HG03558 (cell line): Measurements from ENCODE around the gene MRPS11.
"Not testable (repeated sequence)": the region's sequence is repeated elsewhere in the genome, so short reads cannot be mapped to it uniquely, and the experiment has no call there.

Source experiments
- ATAC-seq: cut with Tn5 transposase; IDR thresholded peaks from one replicate; pipeline ENCODE4 v1.9.1; 2021; ENCODE audit warnings: moderate number of reproducible peaks; ENCODE audit not compliant: unreplicated experiment; ENCODE audit errors: extremely low read depth

MRPS11 gene

DNA sequence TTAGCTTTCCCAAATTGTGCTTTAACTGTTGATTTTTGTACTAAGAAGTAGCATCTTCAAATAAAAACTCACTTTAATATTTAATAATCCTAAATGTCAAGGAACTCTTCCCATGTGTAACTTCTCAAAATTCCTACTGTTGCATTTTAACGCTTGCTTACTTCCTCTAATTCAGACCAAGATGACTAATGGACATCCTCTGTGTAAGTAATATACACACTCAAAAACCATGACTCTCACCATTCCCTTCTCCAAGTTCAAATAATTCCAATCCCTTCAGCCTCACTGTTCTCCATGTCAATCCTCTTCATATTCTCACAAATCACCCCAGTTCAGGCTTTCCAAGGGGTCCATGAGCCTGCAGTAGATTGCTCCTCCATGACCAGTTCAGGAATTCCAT lies 13.3 kb upstream of the MRPS11 start:
- ATAC-seq, result no peak

DNA sequence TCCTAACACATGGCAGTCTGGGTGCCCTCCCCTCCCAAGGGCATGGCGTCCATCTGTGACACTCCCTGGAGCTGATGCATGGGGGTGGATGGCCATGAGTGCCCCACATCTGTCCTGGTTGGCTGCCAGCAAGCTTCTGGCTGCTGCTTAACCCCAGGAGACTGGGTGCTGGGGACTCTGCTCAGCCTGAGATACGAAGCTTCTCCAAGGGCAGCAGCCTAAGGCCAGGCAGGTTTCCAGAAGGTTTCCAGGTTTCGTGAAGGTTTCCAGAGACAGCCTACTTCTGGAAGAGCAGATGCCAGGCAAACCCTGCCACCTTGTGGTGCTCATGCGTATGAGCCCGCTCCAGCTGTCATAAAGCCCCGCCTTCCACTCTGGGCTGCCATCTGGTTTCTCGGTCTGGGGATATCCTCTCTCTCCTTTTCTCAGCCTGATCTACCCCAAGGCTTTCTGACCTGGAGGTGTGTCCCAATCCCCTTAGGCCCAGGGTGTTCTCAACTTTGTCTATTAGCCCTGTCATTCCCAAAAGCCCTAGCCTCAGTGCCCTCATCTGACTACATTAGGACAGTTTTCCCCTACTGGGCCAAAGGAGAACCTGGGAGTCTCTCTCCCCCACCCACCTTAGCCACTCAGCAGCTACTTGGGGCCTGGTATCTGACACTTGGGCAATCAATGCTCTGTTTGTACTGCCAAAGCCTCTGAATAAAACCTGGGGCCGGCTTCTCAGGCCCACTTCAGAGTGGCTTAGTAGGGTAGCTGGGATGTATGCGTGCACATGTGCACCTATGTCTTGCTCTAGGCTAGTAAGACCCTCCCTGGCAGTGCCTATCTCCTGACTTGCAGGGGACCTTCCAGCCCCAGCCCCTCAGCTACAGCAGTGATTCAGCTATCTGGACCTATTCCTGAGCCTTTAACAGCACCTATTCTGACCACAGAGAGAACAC lies 12.4 kb upstream of the MRPS11 start:
- ATAC-seq, result peak; percentile 92

DNA sequence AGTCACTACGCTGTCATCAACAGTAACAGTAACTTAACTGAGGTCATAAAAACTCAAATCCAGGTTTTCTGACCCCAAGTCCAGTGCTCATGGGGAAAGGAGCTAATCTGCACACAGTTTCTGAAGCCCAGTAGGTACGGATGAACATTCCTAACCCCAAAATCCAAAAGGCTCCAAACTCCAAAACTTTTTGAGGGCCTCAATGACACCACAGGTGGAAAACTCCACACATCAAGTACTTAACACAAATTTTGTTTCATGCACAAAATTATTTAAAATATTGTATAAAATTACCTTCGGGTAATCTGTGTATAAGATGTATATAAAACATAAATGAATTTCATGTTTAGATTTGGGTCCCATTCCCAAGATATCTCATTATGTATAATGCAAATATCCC lies 10.8 kb upstream of the MRPS11 start:
- no peak for ATAC-seq

DNA sequence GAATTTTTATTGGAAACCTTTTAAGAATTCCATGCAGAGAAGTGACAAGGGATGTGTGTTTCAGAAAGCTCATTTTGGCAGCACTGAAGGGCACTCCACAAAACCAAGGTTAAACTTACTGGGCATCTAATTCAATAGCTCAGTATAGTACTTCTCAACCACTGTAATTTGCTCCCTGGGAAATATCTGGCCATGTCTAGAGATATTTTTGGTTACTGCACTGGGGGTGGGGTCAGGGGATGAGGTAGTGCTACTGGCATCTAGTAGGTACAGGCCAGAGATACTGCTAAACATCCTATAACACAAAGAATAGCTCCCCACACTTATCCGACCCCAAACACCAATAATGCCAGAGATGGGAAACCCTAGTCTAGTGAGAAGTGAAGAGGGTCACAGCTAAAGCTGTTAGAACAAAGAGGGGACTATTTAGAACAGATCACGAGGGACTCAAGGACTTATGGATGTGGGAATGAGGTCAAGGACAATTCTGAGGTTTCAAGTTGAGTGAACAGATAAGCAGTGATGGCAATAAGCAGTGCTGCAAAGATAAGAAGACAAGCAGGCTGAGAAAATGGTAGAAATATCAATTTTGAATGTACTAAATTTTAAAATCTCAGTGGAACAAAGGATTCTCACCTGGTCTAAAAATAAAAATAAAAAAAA lies 3.5 kb upstream of the MRPS11 start:
- ATAC-seq, result no peak

DNA sequence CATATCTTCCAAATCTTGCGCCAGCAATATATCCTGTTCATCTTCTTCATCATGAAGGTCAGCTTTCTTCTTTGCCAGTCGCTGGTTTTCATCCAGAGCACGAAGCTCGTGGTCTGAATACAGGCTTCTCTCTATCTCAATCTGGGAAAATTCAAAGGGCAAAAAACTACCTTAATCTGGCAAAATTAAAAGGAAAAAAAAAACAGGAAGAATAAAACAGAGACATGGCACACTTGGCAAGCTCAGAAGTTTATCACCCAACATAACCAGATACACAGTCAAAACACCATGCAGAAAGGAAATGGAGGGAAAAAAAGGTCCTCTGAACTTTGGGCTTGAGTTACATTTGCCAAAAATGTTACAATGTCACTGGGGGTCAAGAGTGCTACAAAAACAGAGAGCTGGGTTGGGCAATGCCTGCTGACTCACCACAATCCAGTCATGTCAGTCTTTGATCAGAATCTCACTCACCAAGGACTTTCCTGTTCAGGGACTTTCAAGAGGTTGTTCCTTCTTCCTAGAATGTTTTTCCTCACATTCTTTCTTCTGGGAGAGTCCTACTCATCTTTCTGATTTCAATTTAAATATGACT lies 1.8 kb upstream of the MRPS11 start:
- ATAC-seq, result no peak

DNA sequence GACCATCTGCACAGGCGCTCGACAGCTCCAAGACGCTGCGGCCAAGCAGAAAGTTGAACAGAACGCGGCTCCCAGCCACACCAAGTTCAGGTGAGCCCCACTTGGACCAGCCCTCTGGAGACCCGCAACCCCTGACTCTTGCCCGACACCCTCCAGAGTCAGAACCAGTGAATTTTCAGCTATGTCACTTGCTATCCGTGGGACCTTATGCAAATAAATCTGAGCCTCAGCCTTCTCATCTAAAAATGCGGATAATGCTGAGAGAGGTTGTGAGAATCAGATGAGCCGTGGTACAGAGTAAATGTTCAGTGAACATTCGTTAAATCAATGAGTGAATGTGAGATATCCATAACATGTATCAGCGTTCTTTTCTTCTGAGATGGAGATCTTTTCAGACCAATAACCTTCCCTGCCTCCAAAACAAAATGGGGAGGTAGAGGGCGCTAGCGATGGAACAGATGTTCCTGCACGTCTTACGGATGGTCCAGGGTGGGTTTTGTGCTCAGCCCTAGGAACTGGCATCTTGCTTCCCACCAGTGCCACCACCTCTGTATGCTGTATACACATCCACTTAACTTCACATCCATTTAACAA lies 524 bp downstream of the MRPS11 start:
- no peak for ATAC-seq

DNA sequence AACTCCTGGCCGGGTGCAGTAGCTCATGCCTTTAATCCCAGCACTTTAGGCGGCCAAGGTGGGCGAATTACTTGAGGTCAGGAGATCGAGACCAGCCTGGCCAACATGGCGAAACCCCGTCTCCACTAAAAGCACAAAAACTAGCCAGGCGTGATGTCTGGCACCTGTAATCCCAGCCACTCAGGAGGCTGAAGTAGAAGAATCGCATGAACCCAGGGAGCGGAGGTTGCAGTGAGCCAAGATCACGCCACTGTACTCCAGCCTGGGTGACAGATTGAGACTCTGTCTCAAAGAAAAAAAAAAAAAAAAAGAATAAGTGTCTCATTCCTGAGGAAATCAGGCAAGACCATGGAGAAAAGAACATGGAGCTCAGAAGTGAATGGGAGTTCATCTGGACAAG lies 1.2 kb downstream of the MRPS11 start:
- not testable (repeated sequence) for ATAC-seq

DNA sequence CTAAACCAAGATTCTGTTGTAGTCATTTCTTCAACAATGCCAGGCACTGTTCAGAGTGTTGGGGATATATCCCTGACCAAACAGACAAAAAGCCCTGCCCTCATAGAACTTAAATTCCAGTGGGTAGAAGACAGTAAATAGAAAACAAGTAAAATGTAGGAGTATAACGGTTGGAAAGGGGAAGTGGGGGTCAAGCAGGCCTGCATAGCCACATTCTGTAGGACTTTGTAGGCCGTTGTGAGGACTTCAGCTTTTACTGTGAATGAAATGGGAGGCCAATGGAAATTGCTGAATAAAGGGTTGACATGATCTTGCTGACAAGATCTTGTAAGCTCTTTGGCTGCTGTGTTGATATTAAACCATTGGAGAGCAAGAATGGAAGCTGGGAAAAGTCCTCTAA lies 1.8 kb downstream of the MRPS11 start:
- no peak for ATAC-seq

DNA sequence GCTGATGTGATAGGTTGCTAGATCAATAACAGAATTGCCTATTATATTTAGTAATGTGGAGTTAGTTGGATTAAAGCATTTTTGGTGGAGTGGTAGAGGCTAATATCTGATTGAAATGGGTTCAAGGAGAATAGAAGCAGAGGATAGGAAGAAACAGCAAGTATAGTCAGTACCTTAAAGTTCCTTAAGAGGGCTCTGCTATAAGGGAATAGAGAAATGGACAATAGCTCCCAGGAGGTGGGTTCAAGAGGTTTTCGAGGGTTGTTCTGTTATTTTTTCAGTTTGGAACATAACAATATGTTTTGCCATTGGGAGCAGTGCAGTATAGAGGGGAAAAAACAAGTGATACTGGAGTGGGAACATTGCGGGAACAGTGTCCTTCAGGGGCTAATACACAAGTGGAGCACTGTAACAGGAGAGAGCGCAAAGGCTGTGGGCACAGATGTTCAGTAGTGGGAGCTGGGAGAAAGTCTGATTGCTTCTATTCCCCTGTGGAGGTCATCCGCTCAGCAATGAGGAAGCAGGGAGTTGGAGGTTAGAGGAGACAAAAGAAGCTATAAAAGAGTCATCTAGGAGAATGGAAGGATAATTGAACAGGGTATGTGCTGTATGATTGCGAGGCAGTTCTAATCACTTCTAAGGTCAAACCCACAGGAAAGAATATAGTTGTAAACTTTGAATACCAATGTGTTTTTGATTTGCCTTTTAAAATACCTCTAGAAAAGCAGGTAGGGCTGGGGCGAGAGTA lies 3.3 kb downstream of the MRPS11 start:
- ATAC-seq, result no peak

DNA sequence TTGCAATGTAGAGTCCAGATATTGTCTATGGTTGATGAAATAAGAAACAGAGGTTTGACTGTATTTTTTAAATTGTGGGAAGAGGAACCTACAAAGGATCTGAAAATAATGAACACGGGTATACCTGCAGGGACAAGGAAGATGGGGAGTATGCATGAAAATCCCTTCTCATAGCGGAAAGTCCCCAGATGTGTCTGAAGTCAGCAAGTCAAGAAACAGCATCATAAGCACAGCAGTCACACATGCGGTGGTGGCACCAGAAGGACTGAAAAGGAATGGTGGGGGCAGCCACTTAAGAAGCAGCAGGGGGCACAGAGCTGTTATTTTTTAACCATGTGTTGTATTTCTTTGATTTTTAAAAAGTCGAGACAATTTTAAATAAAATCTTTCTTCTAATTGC lies 4.7 kb downstream of the MRPS11 start:
- ATAC-seq, result no peak

DNA sequence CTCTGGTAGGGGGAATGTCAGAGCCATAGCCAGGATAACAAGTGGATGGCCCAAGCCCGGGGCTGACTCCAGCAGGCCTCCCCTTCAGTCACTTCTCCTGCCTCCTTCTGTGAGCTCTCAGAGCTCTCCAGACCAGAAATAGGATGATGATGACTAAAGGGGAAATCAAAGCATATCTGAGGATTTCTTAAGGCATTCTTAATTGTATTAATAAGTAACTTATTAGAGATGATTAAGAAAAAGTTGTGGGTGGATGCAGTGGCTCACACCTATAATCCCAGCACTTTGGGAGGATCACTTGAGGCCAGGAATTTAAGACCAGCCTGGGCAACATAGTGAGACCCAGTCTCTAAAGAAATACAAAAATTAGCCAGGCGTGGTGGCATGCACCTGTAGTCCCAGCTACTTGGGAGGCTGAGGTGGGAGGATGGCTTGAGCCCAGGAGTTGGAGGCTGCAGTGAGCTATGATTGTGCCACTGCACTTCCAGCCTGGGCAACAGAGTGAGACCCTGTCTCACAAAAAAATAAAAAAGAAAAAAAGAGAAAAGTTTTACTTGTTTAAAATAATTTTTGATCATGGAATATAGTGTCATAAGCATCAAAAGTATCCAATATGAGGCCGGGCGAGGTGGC lies 6.3 kb downstream of the MRPS11 start:
- not testable (repeated sequence) for ATAC-seq

DNA sequence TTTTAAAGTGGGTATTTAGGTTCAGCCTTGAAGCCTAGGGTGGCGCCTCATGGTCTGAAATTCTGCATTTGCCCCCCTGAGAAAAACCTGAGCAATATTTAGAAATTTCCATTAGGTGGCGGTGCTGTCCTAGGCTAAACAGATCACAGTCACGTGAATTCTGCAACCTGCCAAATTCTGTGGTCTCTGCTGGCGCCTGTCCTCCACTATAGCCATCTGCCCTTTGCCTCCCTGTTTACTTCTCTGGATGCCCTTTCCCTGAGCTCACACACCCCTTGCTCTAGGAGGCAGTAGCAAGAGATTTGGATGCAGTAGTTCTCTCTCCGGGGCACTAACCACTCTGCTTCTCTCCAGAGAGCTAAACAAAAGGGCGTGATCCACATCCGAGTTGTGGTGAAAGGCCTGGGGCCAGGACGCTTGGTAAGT lies 9.1 kb downstream of the MRPS11 start:
- ATAC-seq, result no peak

DNA sequence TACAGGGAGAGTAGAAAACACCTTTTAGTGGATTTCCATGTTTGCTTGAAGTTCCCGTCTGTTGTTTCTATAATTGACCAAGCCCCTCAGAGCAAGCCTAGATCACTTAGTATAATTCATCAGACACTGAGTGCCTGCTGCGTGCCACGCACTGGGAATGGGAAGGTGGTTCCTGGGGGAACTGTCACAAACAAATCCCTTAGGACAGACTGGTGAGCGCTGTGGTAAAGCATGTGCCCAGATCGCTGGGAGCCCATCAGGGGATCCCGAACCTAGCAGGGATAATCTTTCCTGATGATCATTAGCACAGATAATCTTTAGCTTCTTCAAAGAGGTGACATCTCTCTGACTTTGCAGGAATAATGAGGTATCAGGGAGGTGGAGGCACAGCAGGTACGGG lies 9.6 kb downstream of the MRPS11 start:
- no peak for ATAC-seq

DNA sequence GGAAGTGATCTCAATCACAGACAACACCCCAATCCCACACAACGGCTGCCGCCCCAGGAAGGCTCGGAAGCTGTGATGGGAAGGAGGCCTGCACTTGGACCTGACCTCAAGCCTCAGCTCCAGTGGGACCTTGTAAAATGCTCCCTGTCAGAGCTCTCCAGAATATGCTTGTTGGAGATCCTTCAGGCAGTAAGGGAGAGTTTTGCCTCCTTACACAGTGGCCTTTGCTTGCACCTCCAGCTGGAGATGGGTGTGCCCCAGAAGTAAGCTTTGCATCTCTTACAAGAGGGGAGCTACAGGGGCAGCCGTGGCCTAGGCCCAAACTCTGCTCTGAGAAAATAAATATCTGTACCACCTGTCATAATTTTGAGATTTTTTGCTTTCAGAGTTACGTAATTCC lies 10.4 kb downstream of the MRPS11 start:
- no peak for ATAC-seq

DNA sequence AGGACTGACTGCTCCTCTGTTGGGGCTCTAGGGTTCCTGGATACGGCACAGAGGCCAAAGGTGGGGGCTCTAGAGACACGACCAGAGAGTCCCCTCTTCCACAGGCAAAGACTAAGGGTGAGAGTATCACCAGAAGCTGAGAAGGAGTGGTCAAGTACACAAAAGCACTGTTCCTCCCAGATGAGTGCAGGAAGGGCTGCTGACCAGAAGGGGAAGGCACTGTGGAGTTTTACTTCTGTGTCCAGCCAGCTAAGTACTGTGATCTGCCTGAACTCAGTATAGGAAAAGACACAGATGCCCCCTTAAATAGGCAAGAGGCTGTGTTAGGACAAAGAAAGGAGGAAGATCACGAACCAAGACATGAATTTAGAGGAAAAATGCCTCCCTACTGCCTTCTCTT lies 11.7 kb downstream of the MRPS11 start:
- ATAC-seq, result no peak

DNA sequence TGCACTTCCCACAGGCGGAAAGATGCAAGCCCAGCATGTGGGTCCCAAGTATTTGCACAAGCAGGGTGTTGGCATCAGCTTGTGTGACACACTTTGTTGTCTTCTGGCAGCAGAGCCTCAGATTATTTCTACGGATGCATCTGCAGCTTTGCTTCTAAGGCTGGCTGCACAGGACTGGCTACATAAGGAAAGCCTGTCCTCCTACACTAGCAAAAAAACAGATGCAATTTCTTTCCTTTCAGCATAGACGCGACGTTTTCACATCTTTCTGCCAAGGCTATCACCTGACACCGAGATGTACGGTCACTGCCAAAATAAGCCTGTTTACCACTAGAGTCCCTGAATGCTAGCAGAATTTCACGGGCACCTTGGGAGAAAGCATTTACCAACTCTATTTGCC lies 13.5 kb downstream of the MRPS11 start:
- no peak for ATAC-seq

DNA sequence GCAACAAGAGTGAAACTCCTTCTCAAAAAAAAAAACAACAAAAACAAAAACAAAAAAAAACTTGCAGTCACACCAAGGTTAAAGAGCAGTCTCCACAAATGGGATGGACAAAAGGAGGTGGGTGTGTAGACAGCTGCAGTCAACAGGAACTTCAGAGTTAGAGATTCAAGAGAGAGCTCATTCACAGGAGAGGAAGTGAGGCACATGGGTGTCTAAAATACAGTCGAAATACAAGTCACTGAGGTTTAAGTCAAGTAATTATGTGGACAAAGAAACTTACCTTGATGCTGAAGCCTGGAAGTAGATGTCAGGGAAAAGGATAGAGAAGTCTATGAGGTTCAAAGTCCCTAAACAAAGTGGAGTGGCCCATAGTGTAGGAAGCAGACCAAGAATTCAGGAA lies 14.8 kb downstream of the MRPS11 start:
- ATAC-seq, result no peak

DNA sequence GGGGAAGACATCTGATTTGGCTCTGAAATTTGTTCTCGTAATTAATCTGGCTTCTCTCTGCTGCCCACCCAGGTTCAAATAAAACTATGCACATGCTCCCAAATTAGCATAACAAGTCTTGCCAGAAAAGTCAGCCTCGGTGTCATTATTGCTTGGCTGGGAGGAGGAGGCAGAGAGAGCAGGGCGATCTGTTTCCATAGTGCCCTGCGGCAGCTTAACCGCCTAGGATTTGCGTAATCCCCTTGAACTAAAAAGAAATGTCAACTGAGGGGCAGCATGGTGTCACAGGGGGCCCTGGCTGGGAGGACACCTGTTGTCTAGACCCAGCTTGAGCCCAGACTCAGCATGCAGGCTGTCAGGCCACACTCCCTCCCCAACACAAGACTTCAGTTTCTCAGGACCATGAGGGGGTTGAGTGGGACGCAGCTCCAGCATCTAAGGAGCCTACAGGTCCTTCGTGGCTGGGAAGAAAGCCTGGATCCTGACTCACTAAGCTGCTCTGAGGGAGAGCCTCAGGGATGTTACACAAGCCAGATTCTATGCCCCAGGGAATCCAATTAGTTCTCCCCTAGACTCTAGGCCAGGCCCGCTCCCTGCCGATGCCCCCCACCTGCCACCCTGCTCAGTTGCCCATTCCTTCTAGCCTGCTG lies 17.3 kb downstream of the MRPS11 start:
- no peak for ATAC-seq

DNA sequence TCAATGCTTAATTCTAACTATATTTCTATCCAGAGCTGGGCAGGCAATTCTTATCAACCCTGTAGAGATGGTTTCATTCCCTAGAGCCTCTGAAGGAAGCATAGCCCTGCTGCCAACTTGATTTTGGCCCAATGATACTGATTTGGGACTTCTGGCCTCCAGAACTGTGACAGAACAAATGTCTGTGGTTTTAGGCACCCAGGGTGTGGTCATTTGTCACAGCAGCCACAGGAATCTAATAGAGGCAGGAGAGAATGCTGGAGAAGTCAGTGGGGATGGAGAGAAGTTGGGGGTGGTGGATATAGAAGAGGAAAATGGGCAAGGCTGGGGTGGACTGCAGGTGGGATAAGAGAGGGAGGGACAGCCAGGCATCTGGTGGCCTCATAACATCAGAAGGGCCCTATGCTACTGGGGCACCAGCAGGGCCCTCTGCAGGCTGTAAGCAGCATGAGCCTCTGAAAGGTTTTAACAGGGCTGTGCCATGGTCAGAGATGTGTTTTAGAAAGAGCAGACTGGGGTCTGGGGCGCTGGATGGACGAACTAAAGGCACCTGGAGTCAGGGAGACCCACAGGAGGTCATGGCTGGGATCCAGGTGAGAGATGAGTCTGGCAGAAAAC lies 19.8 kb downstream of the MRPS11 start:
- ATAC-seq, result no peak
